ENCODE measurements around the gene ACKR2.

The ACKR2 gene

GRCh38 chr3:42855219-42855546 is 45.9 kb downstream of the ACKR2 start:
- H3K36me3 ChIP-seq: no peaks in the 10 kb centered on the region
- no peak overlapping the region for H3K4me3 ChIP-seq (ENCODE audit: low read depth, low read length)
- TF ChIP-seq CTCF (IDR thresholded peaks at IDR 0.05; ENCODE audit: low read depth, low read length): no peak
- H3K27me3 ChIP-seq: no peaks in the 10 kb centered on the region
- no peaks in the 10 kb centered on the region for H3K9me3 ChIP-seq
- no peaks in the 10 kb centered on the region for H3K4me1 ChIP-seq
- no peak for DNase-seq

- Histone ChIP-seq H3K4me3 (ENCODE audit: low read depth, low read length) (no peak overlapping the region), H3K9me3 (no peaks in the 10 kb centered on the region), H3K4me1 (no peaks in the 10 kb centered on the region), H3K36me3 (no peaks in the 10 kb centered on the region), H3K27me3 (no peaks in the 10 kb centered on the region)
- no peak for TF ChIP-seq CTCF (IDR thresholded peaks at IDR 0.05; ENCODE audit: low read depth, low read length)
- no peak for DNase-seq
These were observed 46.5 kb downstream of the ACKR2 start for GRCh38 chr3:42855547-42856380.

GRCh38 chr3:42856544-42856943 is 47.3 kb downstream of the ACKR2 start:
- H3K4me3 ChIP-seq (ENCODE audit: low read depth, low read length): no peak overlapping the region
- no peak for DNase-seq
- no peaks in the 10 kb centered on the region for H3K27me3 ChIP-seq
- no peak for TF ChIP-seq CTCF (IDR thresholded peaks at IDR 0.05; ENCODE audit: low read depth, low read length)
- no peaks in the 10 kb centered on the region for H3K9me3 ChIP-seq
- H3K4me1 ChIP-seq: no peaks in the 10 kb centered on the region
- no peaks in the 10 kb centered on the region for H3K36me3 ChIP-seq

- Histone ChIP-seq H3K9me3 (no peaks in the 10 kb centered on the region), H3K36me3 (no peaks in the 10 kb centered on the region), H3K27me3 (no peaks in the 10 kb centered on the region), H3K4me3 (ENCODE audit: low read depth, low read length) (no peak overlapping the region), H3K4me1 (no peaks in the 10 kb centered on the region)
- DNase-seq: no peak
- TF ChIP-seq CTCF (IDR thresholded peaks at IDR 0.05; ENCODE audit: low read depth, low read length): no peak
These were observed 55.2 kb downstream of the ACKR2 start for GRCh38 chr3:42864321-42864950.

- TF ChIP-seq CTCF (IDR thresholded peaks at IDR 0.05; ENCODE audit: low read depth, low read length): no peak
- H3K9me3 ChIP-seq: no peaks in the 10 kb centered on the region
- no peaks in the 10 kb centered on the region for H3K27me3 ChIP-seq
- no peaks in the 10 kb centered on the region for H3K4me1 ChIP-seq
- H3K36me3 ChIP-seq: no peaks in the 10 kb centered on the region
- no peak for DNase-seq
- no peak overlapping the region for H3K4me3 ChIP-seq (ENCODE audit: low read depth, low read length)
These were observed 56.0 kb downstream of the ACKR2 start for GRCh38 chr3:42865256-42865655.

- no peak for TF ChIP-seq CTCF (IDR thresholded peaks at IDR 0.05; ENCODE audit: low read depth, low read length)
These were observed 57.9 kb downstream of the ACKR2 start for GRCh38 chr3:42867138-42867537.

More at GRCh38 chr3:42867138-42867537, 57.9 kb downstream of the ACKR2 start:
- Histone ChIP-seq H3K27me3 (no peaks in the 10 kb centered on the region), H3K4me3 (ENCODE audit: low read depth, low read length) (no peak overlapping the region), H3K36me3 (no peaks in the 10 kb centered on the region), H3K4me1 (peaks cover 8% of the 10 kb centered on the region), H3K9me3 (no peaks in the 10 kb centered on the region)
- no peak for DNase-seq

Measured in BE2C (cell line).